GM19438 (cell line): Measurements from ENCODE around the gene PARD6B.
A peak's percentile ranks its signal among the peaks of the same experiment; 100 is the strongest.
"Not testable (repeated sequence)": the region's sequence is repeated elsewhere in the genome, so short reads cannot be mapped to it uniquely, and the experiment has no call there.

Experiments
- ATAC-seq: cut with Tn5 transposase; IDR thresholded peaks from one replicate; pipeline ENCODE4 v1.9.1; 2021; ENCODE audit warnings: low read depth; ENCODE audit not compliant: unreplicated experiment

Gene PARD6B

GRCh38 chr20:50794181-50794845 is 62.9 kb downstream of the PARD6B start:
- ATAC-seq, result no peak

- peak; percentile 57 for ATAC-seq
Measured at GRCh38 chr20:50794846-50795634, 63.7 kb downstream of the PARD6B start, which contains the start of gene BCAS4. TSS of gene BCAS4 (plus strand) at chr20:50795061. CDS start at chr20:50795084, 23 bp downstream.

- no peak for ATAC-seq
Measured at GRCh38 chr20:50797142-50797541, 65.8 kb downstream of the PARD6B start.

GRCh38 chr20:50798650-50799049 is 67.3 kb downstream of the PARD6B start:
- ATAC-seq, result no peak

- no peak for ATAC-seq
Measured at GRCh38 chr20:50799176-50799889, 68.0 kb downstream of the PARD6B start.

- ATAC-seq, result no peak
Measured at GRCh38 chr20:50799890-50800550, 68.6 kb downstream of the PARD6B start.

- not testable (repeated sequence) for ATAC-seq
Measured at GRCh38 chr20:50800986-50801746, 69.8 kb downstream of the PARD6B start.

- ATAC-seq, result no peak
Measured at GRCh38 chr20:50801747-50802125, 70.4 kb downstream of the PARD6B start.

- ATAC-seq, result no peak
Measured at GRCh38 chr20:50802289-50802688, 70.9 kb downstream of the PARD6B start.

- ATAC-seq, result no peak
Measured at GRCh38 chr20:50804437-50805348, 73.3 kb downstream of the PARD6B start.

- ATAC-seq, result no peak
Measured at GRCh38 chr20:50805349-50805684, 73.9 kb downstream of the PARD6B start.

- ATAC-seq, result no peak
Measured at GRCh38 chr20:50806126-50806768, 74.9 kb downstream of the PARD6B start.
